ENCODE results near the gene SPON2. TPM values are rescaled to one million over a fixed set of nuclear protein-coding genes. Genes with fewer than 3 reads are reported as not detected.

The SPON2 gene
- total RNA-seq, 1 experiment from 2014 or later = 6.6 TPM

DNA sequence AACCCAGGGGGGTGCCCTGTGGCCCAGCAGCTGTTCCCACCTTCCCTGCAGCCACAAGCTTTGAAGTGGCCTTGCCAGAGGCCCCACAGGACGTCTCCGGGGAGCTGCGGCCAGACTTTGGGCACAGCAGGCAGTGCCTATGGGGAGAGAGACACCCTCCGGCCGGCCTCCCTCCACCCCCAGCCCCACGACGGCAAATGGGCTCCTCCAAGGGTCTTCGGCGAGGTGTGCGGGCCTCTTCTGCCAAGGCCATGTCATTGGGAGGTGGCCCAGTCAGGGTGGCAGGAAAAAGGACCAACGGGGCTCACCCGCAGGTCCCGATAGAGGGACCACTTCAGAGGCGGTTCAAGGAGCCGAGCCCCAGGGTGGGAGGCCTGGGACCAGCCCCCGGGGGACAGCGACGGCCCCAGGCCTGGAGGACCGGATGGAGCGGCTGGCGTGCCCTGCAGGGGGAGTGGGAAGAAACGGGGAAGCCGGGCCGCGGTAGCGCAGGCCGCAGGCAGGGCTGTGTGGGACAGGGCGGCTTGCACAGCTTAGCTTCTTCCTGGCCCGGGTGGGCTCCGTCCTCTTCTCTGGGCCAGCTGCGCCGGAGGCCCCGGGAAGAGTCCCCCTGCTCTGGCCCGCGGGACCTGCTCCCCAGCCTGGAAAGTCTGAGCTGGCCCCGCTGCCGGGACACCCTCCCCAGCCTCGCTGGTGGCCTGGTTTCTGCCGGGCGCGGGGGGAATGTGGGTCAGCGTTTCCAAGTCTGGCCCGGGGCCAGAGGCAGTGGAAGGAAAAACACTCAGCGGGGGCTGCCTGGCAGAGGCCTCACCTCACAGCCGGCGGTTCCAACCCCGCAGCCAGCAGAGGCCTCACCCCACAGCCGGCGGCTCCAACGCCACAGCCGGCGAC, 21.9 kb upstream of the SPON2 start:
- POLR2A ChIA-PET = no interaction called here
- Mint-ChIP-seq H3K27me3 (ENCODE audit: low read depth) (peaks cover 4% of the 10 kb centered on the region; the same call in 1 of the 2 replicates), H3K36me3 (no peaks in the 10 kb centered on the region), H3K4me1 (no peaks in the 10 kb centered on the region), H3K4me3 (no peak overlapping the region), H3K9me3 (peaks cover 5% of the 10 kb centered on the region), H3K27ac (no peak overlapping the region)
- TF ChIP-seq AR (CRISPR knock-in tag; IDR thresholded peaks at IDR 0.05) = no peak
- no peak for TF ChIP-seq CDX4 (CRISPR knock-in tag; IDR thresholded peaks at IDR 0.05; ENCODE audit: borderline replicate concordance)
- TF ChIP-seq IRF2 (CRISPR knock-in tag; IDR thresholded peaks at IDR 0.05; ENCODE audit: borderline replicate concordance, low read depth) = no peak
- TF ChIP-seq CTCF (IDR thresholded peaks at IDR 0.05) = no peak
- TF ChIP-seq GABPB1 (CRISPR knock-in tag; IDR thresholded peaks at IDR 0.05) = no peak
- no peak for TF ChIP-seq ZNF138 (CRISPR knock-in tag; conservative IDR thresholded peaks at IDR 0.05)
- TF ChIP-seq HMGA2 (CRISPR knock-in tag; IDR thresholded peaks at IDR 0.05) = no peak
- no peak for TF ChIP-seq ERG (CRISPR knock-in tag; IDR thresholded peaks at IDR 0.05)
- TF ChIP-seq, protein P1, sequence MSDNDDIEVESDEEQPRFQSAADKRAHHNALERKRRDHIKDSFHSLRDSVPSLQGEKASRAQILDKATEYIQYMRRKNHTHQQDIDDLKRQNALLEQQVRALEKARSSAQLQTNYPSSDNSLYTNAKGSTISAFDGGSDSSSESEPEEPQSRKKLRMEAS (CRISPR knock-in tag; IDR thresholded peaks at IDR 0.05) = no peak
- no peak for TF ChIP-seq MYBL2 (CRISPR knock-in tag; IDR thresholded peaks at IDR 0.05)
- no peak for TF ChIP-seq ELF4 (CRISPR knock-in tag; IDR thresholded peaks at IDR 0.05; ENCODE audit: low read depth)
- TF ChIP-seq ZNF281 (CRISPR knock-in tag; IDR thresholded peaks at IDR 0.05) = no peak
- no peak for TF ChIP-seq NR1H2 (CRISPR knock-in tag; IDR thresholded peaks at IDR 0.05)
- TF ChIP-seq CBFB (CRISPR knock-in tag; IDR thresholded peaks at IDR 0.05; ENCODE audit: low read depth) = no peak
- no peak for TF ChIP-seq TEAD4 (CRISPR knock-in tag; IDR thresholded peaks at IDR 0.05)
- TF ChIP-seq E2F1 (CRISPR knock-in tag; IDR thresholded peaks at IDR 0.05) = no peak
- no peak for TF ChIP-seq ZBTB43 (CRISPR knock-in tag; IDR thresholded peaks at IDR 0.05)
- DNase-seq (ENCODE audit: low spot score) (peak; percentile 36), ATAC-seq (peak; percentile 39; the same call in 1 of the 2 replicates)
- CTCF ChIA-PET = no interaction called here
